Adrenal gland (tissue), 5 donors: Measurements from ENCODE around the gene NKPD1.

Experiments
- CTCF ChIP-seq, 6 experiments: fragments of 450-650 bp in 4 of 6; fragments of 200-600 bp in 2 of 6; sonication (generic) in 1 of 6; IDR thresholded peaks; 1 replicate in 5 of 6; 2 replicates in 1 of 6; pipeline versions ENCODE4 v1.5.1 to v1.8.0; 2016 to 2021; ENCODE audit warnings: antibody characterized with exemption in 6 of 6, mild to moderate bottlenecking in 2 of 6, moderate library complexity in 1 of 6
- POLR2A ChIP-seq, 2 donors: fragments of 450-650 bp; IDR thresholded peaks; one replicate each; pipeline ENCODE4 v1.6.1; 2017; ENCODE audit warnings: antibody characterized with exemption in 2 of 2, mild to moderate bottlenecking in 2 of 2, moderate library complexity in 1 of 2
- donor health status: DM: no; HTN: no; CAD: no.

GRCh38 chr19:45112111-45112827 is 48.5 kb downstream of the NKPD1 start:
- TF ChIP-seq CTCF (IDR thresholded peaks at IDR 0.05) (no peak), POLR2A (IDR thresholded peaks at IDR 0.05) (no peak)
